Vagina (tissue), 2 donors: ENCODE data around the gene CEP85.

ENCODE experiments used
- POLR2A ChIP-seq, 2 donors: fragments of 450-650 bp; IDR thresholded peaks; one replicate each; pipeline ENCODE4 v1.6.1; 2017; ENCODE audit warnings: antibody characterized with exemption in 2 of 2, mild to moderate bottlenecking in 2 of 2, moderate library complexity in 2 of 2
- POLR2AphosphoS5 ChIP-seq, 2 donors: sonication (generic); formaldehyde crosslinking; IDR thresholded peaks; one replicate each; pipeline ENCODE4 v1.9.0; 2017; ENCODE audit warnings: antibody characterized with exemption in 2 of 2, mild to moderate bottlenecking in 2 of 2, low read depth in 1 of 2; ENCODE audit not compliant: insufficient read depth in 1 of 2
- TF ChIP-seq, protein P1 (sequence below), 3 experiments: fragments of 450-650 bp in 2 of 3; fragments of 200-600 bp in 1 of 3; sonication (generic) in 1 of 3; IDR thresholded peaks; one replicate each; pipeline ENCODE4 v1.5.1; 2017 to 2019; ENCODE audit warnings: antibody characterized with exemption in 3 of 3, mild to moderate bottlenecking in 2 of 3, moderate library complexity in 2 of 3

DNA sequence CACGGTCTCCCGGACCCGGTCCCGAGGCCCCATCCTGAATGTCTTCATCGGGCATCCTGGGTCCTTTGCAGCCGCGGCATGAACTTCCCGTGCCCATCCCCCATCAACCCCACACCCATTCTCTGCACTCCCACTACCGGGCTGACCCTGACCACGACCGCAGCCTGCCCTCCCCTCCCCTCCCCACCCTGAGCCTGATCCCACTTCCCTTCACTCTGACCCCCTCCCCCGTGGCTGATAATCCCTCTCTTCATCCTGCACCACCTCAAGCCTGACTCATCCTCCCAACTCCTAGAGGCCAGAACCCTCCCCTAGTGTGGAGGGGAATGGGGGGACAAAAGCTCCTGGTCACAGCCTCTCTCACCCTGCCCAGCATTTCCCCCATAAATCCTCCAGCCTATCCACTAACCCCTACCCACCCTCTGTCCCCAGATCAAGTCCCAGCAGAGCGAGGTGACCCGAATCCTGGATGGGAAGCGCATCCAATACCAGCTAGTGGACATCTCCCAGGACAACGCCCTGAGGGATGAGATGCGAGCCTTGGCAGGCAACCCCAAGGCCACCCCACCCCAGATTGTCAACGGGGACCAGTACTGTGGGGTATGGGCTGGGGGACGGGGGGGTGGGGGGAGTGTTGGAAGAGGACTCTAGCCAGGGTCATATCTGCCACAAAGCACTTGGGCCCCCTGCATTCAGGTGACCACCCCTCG lies 46.5 kb downstream of the CEP85 start:
- TF ChIP-seq, protein P1, sequence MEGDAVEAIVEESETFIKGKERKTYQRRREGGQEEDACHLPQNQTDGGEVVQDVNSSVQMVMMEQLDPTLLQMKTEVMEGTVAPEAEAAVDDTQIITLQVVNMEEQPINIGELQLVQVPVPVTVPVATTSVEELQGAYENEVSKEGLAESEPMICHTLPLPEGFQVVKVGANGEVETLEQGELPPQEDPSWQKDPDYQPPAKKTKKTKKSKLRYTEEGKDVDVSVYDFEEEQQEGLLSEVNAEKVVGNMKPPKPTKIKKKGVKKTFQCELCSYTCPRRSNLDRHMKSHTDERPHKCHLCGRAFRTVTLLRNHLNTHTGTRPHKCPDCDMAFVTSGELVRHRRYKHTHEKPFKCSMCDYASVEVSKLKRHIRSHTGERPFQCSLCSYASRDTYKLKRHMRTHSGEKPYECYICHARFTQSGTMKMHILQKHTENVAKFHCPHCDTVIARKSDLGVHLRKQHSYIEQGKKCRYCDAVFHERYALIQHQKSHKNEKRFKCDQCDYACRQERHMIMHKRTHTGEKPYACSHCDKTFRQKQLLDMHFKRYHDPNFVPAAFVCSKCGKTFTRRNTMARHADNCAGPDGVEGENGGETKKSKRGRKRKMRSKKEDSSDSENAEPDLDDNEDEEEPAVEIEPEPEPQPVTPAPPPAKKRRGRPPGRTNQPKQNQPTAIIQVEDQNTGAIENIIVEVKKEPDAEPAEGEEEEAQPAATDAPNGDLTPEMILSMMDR (IDR thresholded peaks at IDR 0.05): no peak
- TF ChIP-seq POLR2A (IDR thresholded peaks at IDR 0.05): no peak
- no peak for TF ChIP-seq POLR2AphosphoS5 (IDR thresholded peaks at IDR 0.05; ENCODE audit: insufficient read depth in 1 of 2, low read depth in 1 of 2)
